Dendritic cell treated with granulocyte-macrophage colony-stimulating factor and Interleukin-4, amounts not matched to agents 40 ng/mL and 50 ng/mL, for 4 days (primary cell): Measurements from ENCODE around the gene NMNAT2.
A peak's percentile ranks its signal among the peaks of the same experiment; 100 is the strongest.
"Not testable (repeated sequence)": the region's sequence is repeated elsewhere in the genome, so short reads cannot be mapped to it uniquely, and the experiment has no call there.

Source experiments
- H3K27ac Mint-ChIP-seq: one replicate; pipeline ENCODE4 v1.8.0; 2022; ENCODE audit warnings: mild to moderate bottlenecking, mixed read lengths
- H3K27me3 Mint-ChIP-seq: one replicate; pipeline ENCODE4 v1.8.0; 2022; ENCODE audit warnings: mild to moderate bottlenecking, mixed read lengths
- H3K36me3 Mint-ChIP-seq: one replicate; pipeline ENCODE4 v1.8.0; 2022; ENCODE audit warnings: low read depth, mixed read lengths
- H3K4me1 Mint-ChIP-seq: one replicate; pipeline ENCODE4 v1.8.0; 2022; ENCODE audit warnings: low read depth, mixed read lengths
- H3K4me3 Mint-ChIP-seq: one replicate; pipeline ENCODE4 v1.8.0; 2022; ENCODE audit warnings: mild to moderate bottlenecking, moderate library complexity, mixed read lengths
- H3K9me3 Mint-ChIP-seq: one replicate; pipeline ENCODE4 v1.8.0; 2022; ENCODE audit warnings: mixed read lengths
- intact Hi-C: fragments of 100-400 bp; cut with micrococcal nuclease; formaldehyde crosslinking; loops from one replicate; pipeline ENCODE4 v1.15.0; 2022

NMNAT2 gene

DNA sequence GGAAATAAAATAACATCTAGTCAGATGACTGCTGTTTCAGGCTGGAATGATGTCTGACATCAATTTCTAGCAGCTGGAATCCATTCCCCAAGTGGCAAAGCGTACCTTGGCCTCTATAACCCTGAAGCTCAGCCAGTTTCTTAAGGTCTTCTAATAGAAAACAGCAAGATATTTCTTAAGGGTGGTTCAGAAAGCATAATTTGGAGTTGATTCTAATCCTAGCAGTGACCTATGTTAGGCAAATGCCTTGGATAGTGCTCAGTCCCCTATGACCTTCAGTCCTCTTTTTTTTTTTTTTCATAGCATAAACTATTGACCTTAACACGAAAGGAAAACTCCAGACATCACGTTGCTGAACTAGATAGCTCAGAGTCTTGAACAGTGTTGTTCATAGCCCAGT, 175.6 kb downstream of the NMNAT2 start:
- Mint-ChIP-seq H3K4me3 (no peak overlapping the region), H3K27ac (no peak overlapping the region), H3K9me3 (no peaks in the 10 kb centered on the region), H3K4me1 (peaks cover 15% of the 10 kb centered on the region), H3K27me3 (no peaks in the 10 kb centered on the region), H3K36me3 (no peaks in the 10 kb centered on the region)
- intact Hi-C loops = no loop called here

GRCh38 chr1:183241471-183241870, 176.7 kb downstream of the NMNAT2 start:
- no peaks in the 10 kb centered on the region for H3K9me3 Mint-ChIP-seq
- no peak overlapping the region for H3K27ac Mint-ChIP-seq
- intact Hi-C loops = no loop called here
- no peak overlapping the region for H3K4me3 Mint-ChIP-seq
- no peaks in the 10 kb centered on the region for H3K27me3 Mint-ChIP-seq
- peaks cover 15% of the 10 kb centered on the region for H3K4me1 Mint-ChIP-seq
- no peaks in the 10 kb centered on the region for H3K36me3 Mint-ChIP-seq

DNA sequence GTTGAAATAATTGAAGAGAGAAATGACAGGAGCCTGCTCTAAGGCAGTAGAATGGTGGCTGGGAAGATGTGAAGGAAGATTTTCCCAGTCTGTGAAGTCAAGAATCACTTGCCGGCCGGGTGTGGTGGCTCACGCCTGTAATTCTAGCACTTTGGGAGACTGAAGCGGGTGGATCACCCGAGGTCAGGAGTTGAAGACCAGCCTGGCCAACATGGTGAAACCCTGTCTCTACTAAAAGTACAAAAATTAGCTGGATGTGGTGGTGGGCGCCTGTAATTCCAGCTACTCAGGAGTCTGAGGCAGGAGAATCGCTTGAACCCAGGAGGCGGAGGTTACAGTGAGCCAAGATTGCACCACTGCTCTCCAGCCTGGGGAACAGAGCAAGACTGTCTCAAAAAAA, 177.3 kb downstream of the NMNAT2 start:
- H3K4me3 Mint-ChIP-seq, intact Hi-C loops, H3K9me3 Mint-ChIP-seq, H3K27ac Mint-ChIP-seq, H3K27me3 Mint-ChIP-seq, H3K36me3 Mint-ChIP-seq: not testable (repeated sequence)
- peaks cover 15% of the 10 kb centered on the region for H3K4me1 Mint-ChIP-seq

GRCh38 chr1:183240526-183240825, 177.7 kb downstream of the NMNAT2 start:
- no peaks in the 10 kb centered on the region for H3K27me3 Mint-ChIP-seq
- H3K4me3 Mint-ChIP-seq = no peak overlapping the region
- H3K9me3 Mint-ChIP-seq = no peaks in the 10 kb centered on the region
- H3K4me1 Mint-ChIP-seq = peaks cover 15% of the 10 kb centered on the region
- no peaks in the 10 kb centered on the region for H3K36me3 Mint-ChIP-seq
- intact Hi-C loops = no loop called here
- H3K27ac Mint-ChIP-seq = no peak overlapping the region

DNA sequence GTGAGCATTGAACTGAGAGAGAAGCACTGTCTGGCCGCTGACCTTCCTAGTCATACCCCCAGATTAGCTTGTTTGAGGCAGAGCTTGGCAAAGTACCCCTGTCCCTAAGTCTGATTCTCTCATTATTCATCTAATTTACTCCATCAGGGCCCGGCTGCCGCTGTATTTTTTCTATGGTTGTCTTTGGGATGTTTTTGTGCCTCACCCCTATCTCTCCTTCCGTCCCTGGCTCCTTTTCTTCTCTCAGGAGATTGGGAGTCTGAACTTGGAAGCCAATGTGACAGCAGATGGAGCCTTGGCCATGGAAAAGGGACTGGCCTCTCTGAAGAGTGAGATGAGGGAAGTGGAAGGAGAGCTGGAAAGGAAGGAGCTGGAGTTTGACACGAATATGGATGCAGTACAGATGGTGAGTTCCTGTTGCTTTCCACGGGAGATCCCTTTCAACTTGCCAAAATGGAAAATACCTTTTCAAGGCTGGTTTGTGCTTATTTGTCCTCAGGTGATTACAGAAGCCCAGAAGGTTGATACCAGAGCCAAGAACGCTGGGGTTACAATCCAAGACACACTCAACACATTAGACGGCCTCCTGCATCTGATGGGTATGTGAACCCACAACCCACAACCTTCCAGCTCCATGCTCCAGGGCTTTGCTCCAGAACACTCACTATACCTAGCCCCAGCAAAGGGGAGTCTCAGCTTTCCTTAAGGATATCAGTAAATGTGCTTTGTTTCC, 178.2 kb downstream of the NMNAT2 start:
- peaks cover 15% of the 10 kb centered on the region for H3K4me1 Mint-ChIP-seq
- no peaks in the 10 kb centered on the region for H3K36me3 Mint-ChIP-seq
- H3K27ac Mint-ChIP-seq = no peak overlapping the region
- no peak overlapping the region for H3K4me3 Mint-ChIP-seq
- no peaks in the 10 kb centered on the region for H3K9me3 Mint-ChIP-seq
- intact Hi-C loops = no loop called here
- H3K27me3 Mint-ChIP-seq = no peaks in the 10 kb centered on the region

DNA sequence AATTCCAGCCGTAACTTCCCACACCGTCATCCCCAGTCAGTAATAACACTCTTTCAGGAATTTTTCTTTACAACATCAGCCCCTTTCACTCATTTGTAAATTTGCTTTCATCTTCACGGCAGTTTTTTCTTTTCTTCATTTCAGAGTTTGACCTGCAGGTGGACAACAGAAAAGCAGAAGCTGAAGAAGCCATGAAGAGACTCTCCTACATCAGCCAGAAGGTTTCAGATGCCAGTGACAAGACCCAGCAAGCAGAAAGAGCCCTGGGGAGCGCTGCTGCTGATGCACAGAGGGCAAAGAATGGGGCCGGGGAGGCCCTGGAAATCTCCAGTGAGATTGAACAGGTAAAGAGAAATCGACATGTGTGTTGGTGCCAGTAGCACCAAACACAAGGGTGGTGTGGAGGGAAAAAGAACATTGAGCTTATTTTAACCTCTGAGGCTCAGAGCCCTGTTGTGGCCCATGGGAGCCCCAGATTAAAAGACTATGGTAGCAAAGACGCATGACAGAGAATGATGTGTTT, 178.9 kb downstream of the NMNAT2 start:
- no peaks in the 10 kb centered on the region for H3K36me3 Mint-ChIP-seq
- no peak overlapping the region for H3K4me3 Mint-ChIP-seq
- no peak overlapping the region for H3K27ac Mint-ChIP-seq
- intact Hi-C loops = no loop called here
- no peaks in the 10 kb centered on the region for H3K9me3 Mint-ChIP-seq
- H3K27me3 Mint-ChIP-seq = no peaks in the 10 kb centered on the region
- peaks cover 12% of the 10 kb centered on the region for H3K4me1 Mint-ChIP-seq

DNA sequence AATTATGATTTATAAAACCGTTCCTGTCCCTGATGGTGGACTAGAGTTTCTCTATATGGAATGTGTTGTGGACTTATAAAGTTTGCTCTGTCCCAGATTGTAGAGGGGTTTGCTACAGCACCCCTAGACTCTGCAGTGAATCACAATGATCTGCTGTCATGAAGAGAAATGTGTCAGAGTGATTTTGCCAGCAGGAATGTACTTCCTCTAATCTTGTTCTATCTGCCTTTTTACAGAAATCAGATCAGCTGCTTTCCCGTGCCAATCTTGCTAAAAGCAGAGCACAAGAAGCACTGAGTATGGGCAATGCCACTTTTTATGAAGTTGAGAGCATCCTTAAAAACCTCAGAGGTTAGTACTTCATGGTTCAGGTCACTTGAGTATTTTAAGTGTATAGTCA, 180.1 kb downstream of the NMNAT2 start:
- Mint-ChIP-seq H3K27ac (no peak overlapping the region), H3K4me3 (no peak overlapping the region), H3K4me1 (peaks cover 2% of the 10 kb centered on the region), H3K36me3 (no peaks in the 10 kb centered on the region), H3K9me3 (no peaks in the 10 kb centered on the region), H3K27me3 (peaks cover under 1% of the 10 kb centered on the region)
- intact Hi-C loops = no loop called here

DNA sequence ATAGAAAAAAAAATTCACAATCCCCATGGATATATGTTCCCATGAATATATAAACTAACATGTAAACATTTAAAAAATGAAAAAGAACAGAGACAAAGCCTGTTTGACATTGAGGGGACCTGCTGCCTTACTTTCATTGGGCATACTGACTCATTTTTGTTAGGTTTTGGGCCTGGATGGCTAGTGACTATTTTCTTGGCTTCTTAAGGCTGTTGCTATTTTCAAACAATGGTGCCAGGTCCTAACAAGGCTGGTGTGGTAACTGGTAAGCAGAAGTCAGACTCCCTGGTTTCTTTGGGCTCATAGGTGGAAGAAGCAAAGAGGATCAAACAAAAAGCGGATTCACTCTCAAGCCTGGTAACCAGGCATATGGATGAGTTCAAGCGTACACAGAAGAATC, 181.1 kb downstream of the NMNAT2 start:
- intact Hi-C loops = no loop called here
- H3K9me3 Mint-ChIP-seq = no peaks in the 10 kb centered on the region
- H3K4me1 Mint-ChIP-seq = no peaks in the 10 kb centered on the region
- H3K27me3 Mint-ChIP-seq = peaks cover 2% of the 10 kb centered on the region
- no peak overlapping the region for H3K4me3 Mint-ChIP-seq
- no peaks in the 10 kb centered on the region for H3K36me3 Mint-ChIP-seq
- H3K27ac Mint-ChIP-seq = no peak overlapping the region

GRCh38 chr1:183236158-183236725, 181.9 kb downstream of the NMNAT2 start:
- Mint-ChIP-seq H3K27me3 (peaks cover 2% of the 10 kb centered on the region), H3K4me3 (no peak overlapping the region), H3K4me1 (no peaks in the 10 kb centered on the region), H3K27ac (no peak overlapping the region), H3K36me3 (no peaks in the 10 kb centered on the region), H3K9me3 (no peaks in the 10 kb centered on the region)
- intact Hi-C loops = no loop called here

GRCh38 chr1:183235503-183235902, 182.7 kb downstream of the NMNAT2 start:
- no peaks in the 10 kb centered on the region for H3K4me1 Mint-ChIP-seq
- peaks cover 2% of the 10 kb centered on the region for H3K27me3 Mint-ChIP-seq
- intact Hi-C loops = no loop called here
- H3K27ac Mint-ChIP-seq = no peak overlapping the region
- no peaks in the 10 kb centered on the region for H3K9me3 Mint-ChIP-seq
- H3K4me3 Mint-ChIP-seq = no peak overlapping the region
- no peaks in the 10 kb centered on the region for H3K36me3 Mint-ChIP-seq

GRCh38 chr1:183234660-183235476, 183.3 kb downstream of the NMNAT2 start:
- intact Hi-C loops = no loop called here
- no peaks in the 10 kb centered on the region for H3K9me3 Mint-ChIP-seq
- H3K4me3 Mint-ChIP-seq = peak overlapping the region; percentile 17
- peaks cover 2% of the 10 kb centered on the region for H3K27me3 Mint-ChIP-seq
- H3K4me1 Mint-ChIP-seq = no peaks in the 10 kb centered on the region
- H3K36me3 Mint-ChIP-seq = no peaks in the 10 kb centered on the region
- H3K27ac Mint-ChIP-seq = no peak overlapping the region

- Mint-ChIP-seq H3K4me1 (no peaks in the 10 kb centered on the region), H3K27ac (no peak overlapping the region), H3K9me3 (no peaks in the 10 kb centered on the region), H3K27me3 (peaks cover 2% of the 10 kb centered on the region), H3K36me3 (no peaks in the 10 kb centered on the region), H3K4me3 (no peak overlapping the region)
- intact Hi-C loops = loop anchor here (2.0 kb wide), 1 partner anchor 270 kb away; no protein-coding TSS in a partner anchor
Measured at GRCh38 chr1:183233113-183233512, 185.1 kb downstream of the NMNAT2 start.

- H3K36me3 Mint-ChIP-seq = no peaks in the 10 kb centered on the region
- H3K27ac Mint-ChIP-seq = no peak overlapping the region
- H3K27me3 Mint-ChIP-seq = peaks cover 2% of the 10 kb centered on the region
- no peaks in the 10 kb centered on the region for H3K9me3 Mint-ChIP-seq
- no peak overlapping the region for H3K4me3 Mint-ChIP-seq
- no peaks in the 10 kb centered on the region for H3K4me1 Mint-ChIP-seq
- intact Hi-C loops = no loop called here
Measured at GRCh38 chr1:183231545-183231944, 186.6 kb downstream of the NMNAT2 start.

DNA sequence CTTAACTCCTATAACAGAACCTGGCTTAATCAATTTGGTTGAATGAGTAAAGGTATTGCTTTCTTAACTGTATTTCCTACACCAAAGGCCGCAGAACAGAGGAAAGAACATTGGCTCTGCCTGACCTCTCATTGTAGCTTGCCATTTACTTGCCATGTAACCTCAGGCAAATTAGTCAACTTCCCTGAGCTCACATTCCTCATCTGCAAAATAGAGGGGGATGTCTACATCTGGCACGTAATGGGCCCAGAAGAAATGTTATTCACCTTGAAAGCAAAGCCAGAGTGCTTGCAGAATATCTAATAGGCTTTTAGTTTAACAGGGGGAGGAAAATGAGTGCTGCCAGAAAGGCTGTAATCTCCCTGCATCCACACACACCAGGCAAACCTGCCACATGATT, 187.8 kb downstream of the NMNAT2 start:
- intact Hi-C loops = no loop called here
- Mint-ChIP-seq H3K27ac (no peak overlapping the region), H3K4me1 (no peaks in the 10 kb centered on the region), H3K9me3 (no peaks in the 10 kb centered on the region), H3K36me3 (no peaks in the 10 kb centered on the region), H3K4me3 (no peak overlapping the region), H3K27me3 (peaks cover 2% of the 10 kb centered on the region)
